GM23338 (cell line): ENCODE measurements around the gene SERPINB10. TPM values are rescaled to one million over a fixed set of nuclear protein-coding genes. Genes with fewer than 3 reads are reported as not detected.
"Not testable (repeated sequence)": the region's sequence is repeated elsewhere in the genome, so short reads cannot be mapped to it uniquely, and the experiment has no call there.

Source experiments
- ATAC-seq: fragments of 200-7000 bp; cut with Tn5 transposase; 3 replicates; pipeline ENCODE4 v1.9.1; 2020
- DNase-seq: peaks from one replicate; pipeline ENCODE4 v3.0.0-alpha.2; 2015; ENCODE audit warnings: low spot score
- H2AFZ ChIP-seq: fragments of 200-600 bp; sonication (generic); 2 replicates; pipeline ENCODE4 v1.8.0; 2016; ENCODE audit warnings: antibody characterized with exemption, mild to moderate bottlenecking, moderate library complexity
- H3F3A ChIP-seq: fragments of 200-600 bp; sonication (generic); replicated peaks from 2 replicates; pipeline ENCODE4 v1.8.0; 2017; ENCODE audit warnings: antibody characterized with exemption, mixed run types, low read depth
- H3K27ac ChIP-seq: fragments of 200-600 bp; sonication (generic); 2 replicates; pipeline ENCODE4 v1.6.1; 2016; ENCODE audit warnings: low read depth
- H3K27me3 ChIP-seq: fragments of 200-600 bp; sonication (generic); 2 replicates; pipeline ENCODE4 v1.8.0; 2016; ENCODE audit warnings: mild to moderate bottlenecking, mixed run types, moderate library complexity; ENCODE audit not compliant: insufficient read depth
- H3K36me3 ChIP-seq: fragments of 200-600 bp; sonication (generic); 2 replicates; pipeline ENCODE4 v1.8.0; 2016; ENCODE audit warnings: mild to moderate bottlenecking; ENCODE audit not compliant: insufficient read depth
- H3K4me1 ChIP-seq: fragments of 200-600 bp; sonication (generic); 2 replicates; pipeline ENCODE4 v1.8.0; 2016; ENCODE audit warnings: mild to moderate bottlenecking, moderate library complexity; ENCODE audit not compliant: insufficient read depth
- H3K4me2 ChIP-seq: fragments of 200-600 bp; sonication (generic); 2 replicates; pipeline ENCODE4 v1.7.1; 2017; ENCODE audit warnings: mixed run types
- H3K4me3 ChIP-seq: fragments of 200-600 bp; sonication (generic); 2 replicates; pipeline ENCODE4 v1.6.1; 2016; ENCODE audit warnings: mixed run types
- H3K79me2 ChIP-seq: fragments of 200-600 bp; sonication (generic); replicated peaks from 2 replicates; pipeline ENCODE4 v1.8.0; 2017; ENCODE audit warnings: mild to moderate bottlenecking; ENCODE audit not compliant: insufficient read depth
- H3K9me2 ChIP-seq: fragments of 200-600 bp; sonication (generic); 2 replicates; pipeline ENCODE4 v1.8.0; 2017; ENCODE audit not compliant: insufficient read depth
- H4K20me1 ChIP-seq: fragments of 200-600 bp; sonication (generic); replicated peaks from 2 replicates; pipeline ENCODE4 v1.8.0; 2017; ENCODE audit warnings: mild to moderate bottlenecking; ENCODE audit not compliant: insufficient read depth
- H3K27ac Mint-ChIP-seq: 2 replicates; pipeline ENCODE4 v1.8.0; 2020; ENCODE audit warnings: inconsistent platforms, mild to moderate bottlenecking, moderate library complexity, mixed read lengths
- H3K27me3 Mint-ChIP-seq: 3 replicates; pipeline ENCODE4 v1.8.0; 2022; ENCODE audit warnings: low read depth, mild to moderate bottlenecking, moderate library complexity, mixed read lengths, inconsistent platforms; ENCODE audit not compliant: insufficient read depth, poor library complexity
- H3K36me3 Mint-ChIP-seq: 3 replicates; pipeline ENCODE4 v1.8.0; 2021; ENCODE audit warnings: low read depth, mild to moderate bottlenecking, inconsistent platforms, moderate library complexity, mixed read lengths
- H3K4me1 Mint-ChIP-seq: 3 replicates; pipeline ENCODE4 v1.8.0; 2020; ENCODE audit warnings: mild to moderate bottlenecking, inconsistent platforms, mixed read lengths
- H3K4me3 Mint-ChIP-seq: 3 replicates; pipeline ENCODE4 v1.8.0; 2021; ENCODE audit warnings: moderate library complexity, mild to moderate bottlenecking, inconsistent platforms, mixed read lengths
- H3K9me3 Mint-ChIP-seq: 3 replicates; pipeline ENCODE4 v1.8.0; 2020; ENCODE audit warnings: moderate library complexity, mild to moderate bottlenecking, inconsistent platforms, mixed read lengths
- CREB1 ChIP-seq: fragments of 250-450 bp; sonication (Bioruptor Pico); IDR thresholded peaks from 2 replicates; pipeline ENCODE4 v1.5.0; 2020; ENCODE audit warnings: low read depth, mild to moderate bottlenecking, moderate library complexity
- EZH2 ChIP-seq: fragments of 200-600 bp; sonication (generic); IDR thresholded peaks from one replicate; pipeline ENCODE4 v1.8.0; 2017; ENCODE audit warnings: antibody characterized with exemption, mild to moderate bottlenecking, low read depth; ENCODE audit not compliant: unreplicated experiment
- JUNB ChIP-seq: IDR thresholded peaks from one replicate; pipeline ENCODE4 v1.6.1; 2016; ENCODE audit warnings: antibody characterized with exemption; ENCODE audit not compliant: unreplicated experiment
- NANOG ChIP-seq: IDR thresholded peaks from 2 replicates; pipeline ENCODE4 v1.6.1; 2016; ENCODE audit warnings: antibody characterized with exemption, borderline replicate concordance
- POLR2AphosphoS5 ChIP-seq: IDR thresholded peaks from 2 replicates; pipeline ENCODE4 v1.6.1; 2016; ENCODE audit warnings: antibody characterized with exemption, low read depth
- STAT1 ChIP-seq: IDR thresholded peaks from one replicate; pipeline ENCODE4 v1.6.1; 2016; ENCODE audit warnings: antibody characterized with exemption; ENCODE audit not compliant: unreplicated experiment
- ZNF114 ChIP-seq: fragments of 250-450 bp; sonication (Bioruptor Pico); IDR thresholded peaks from 2 replicates; pipeline ENCODE4 v1.5.0; 2020; ENCODE audit warnings: mild to moderate bottlenecking, moderate library complexity
- ZNF331 ChIP-seq: fragments of 250-450 bp; sonication (Bioruptor Pico); IDR thresholded peaks from 2 replicates; pipeline ENCODE4 v1.5.0; 2020; ENCODE audit warnings: low read depth, mild to moderate bottlenecking, moderate library complexity
- polyA plus RNA-seq: library from polyadenylated mRNA; unstranded; fragments of >200 nt; fragmentation: Nextera tagmentation; extraction: Ambion mirVana; gene quantifications from 2 replicates; pipeline ENCODE4 v1.2.1, GENCODE V29; 2016
- total RNA-seq: library from RNA; depleted of rRNA; stranded (reverse); fragments of >200 nt; shearing (Covaris generic); gene quantifications from 2 replicates; pipeline ENCODE4 v1.2.3, GENCODE V29; 2014
- TF ChIP-seq, protein P1 (sequence below): IDR thresholded peaks from one replicate; pipeline ENCODE4 v1.6.1; 2018; ENCODE audit warnings: antibody characterized with exemption; ENCODE audit not compliant: unreplicated experiment

SERPINB10 gene
- total and polyA plus RNA-seq, 2 experiments from 2014 or later: not detected

DNA sequence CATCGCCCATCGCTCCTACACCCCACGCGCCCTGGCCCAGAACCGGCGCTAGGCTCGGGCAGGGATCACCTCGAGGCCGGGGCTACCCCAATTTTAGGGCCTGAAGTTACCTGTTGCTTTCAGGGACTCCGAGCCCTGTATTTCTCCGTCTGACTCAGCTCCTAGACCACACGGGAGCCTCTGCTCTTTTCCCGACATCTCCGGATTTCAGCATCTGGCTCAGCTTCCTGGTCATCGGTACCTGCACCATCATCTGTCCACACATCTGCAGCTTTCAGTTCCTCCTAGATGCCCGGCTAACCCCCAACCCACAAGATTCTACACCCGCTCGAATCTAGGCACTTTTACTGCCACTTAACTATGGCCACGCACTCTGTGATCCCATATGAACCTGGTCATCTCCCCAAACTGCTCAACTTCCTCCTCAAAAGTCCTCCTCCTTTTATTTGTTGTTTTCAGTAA lies 29.2 kb downstream of the SERPINB10 start (continued):
- TF ChIP-seq EZH2: no peak
- no peak for TF ChIP-seq ZNF114 (CRISPR knock-in tag)
- no peak for TF ChIP-seq NANOG
- no peak for TF ChIP-seq ZNF331 (CRISPR knock-in tag)
- no peak for TF ChIP-seq POLR2AphosphoS5
- no peak for TF ChIP-seq JUNB
- TF ChIP-seq STAT1: no peak
- TF ChIP-seq CREB1 (CRISPR knock-in tag): no peak
- TF ChIP-seq, protein P1, sequence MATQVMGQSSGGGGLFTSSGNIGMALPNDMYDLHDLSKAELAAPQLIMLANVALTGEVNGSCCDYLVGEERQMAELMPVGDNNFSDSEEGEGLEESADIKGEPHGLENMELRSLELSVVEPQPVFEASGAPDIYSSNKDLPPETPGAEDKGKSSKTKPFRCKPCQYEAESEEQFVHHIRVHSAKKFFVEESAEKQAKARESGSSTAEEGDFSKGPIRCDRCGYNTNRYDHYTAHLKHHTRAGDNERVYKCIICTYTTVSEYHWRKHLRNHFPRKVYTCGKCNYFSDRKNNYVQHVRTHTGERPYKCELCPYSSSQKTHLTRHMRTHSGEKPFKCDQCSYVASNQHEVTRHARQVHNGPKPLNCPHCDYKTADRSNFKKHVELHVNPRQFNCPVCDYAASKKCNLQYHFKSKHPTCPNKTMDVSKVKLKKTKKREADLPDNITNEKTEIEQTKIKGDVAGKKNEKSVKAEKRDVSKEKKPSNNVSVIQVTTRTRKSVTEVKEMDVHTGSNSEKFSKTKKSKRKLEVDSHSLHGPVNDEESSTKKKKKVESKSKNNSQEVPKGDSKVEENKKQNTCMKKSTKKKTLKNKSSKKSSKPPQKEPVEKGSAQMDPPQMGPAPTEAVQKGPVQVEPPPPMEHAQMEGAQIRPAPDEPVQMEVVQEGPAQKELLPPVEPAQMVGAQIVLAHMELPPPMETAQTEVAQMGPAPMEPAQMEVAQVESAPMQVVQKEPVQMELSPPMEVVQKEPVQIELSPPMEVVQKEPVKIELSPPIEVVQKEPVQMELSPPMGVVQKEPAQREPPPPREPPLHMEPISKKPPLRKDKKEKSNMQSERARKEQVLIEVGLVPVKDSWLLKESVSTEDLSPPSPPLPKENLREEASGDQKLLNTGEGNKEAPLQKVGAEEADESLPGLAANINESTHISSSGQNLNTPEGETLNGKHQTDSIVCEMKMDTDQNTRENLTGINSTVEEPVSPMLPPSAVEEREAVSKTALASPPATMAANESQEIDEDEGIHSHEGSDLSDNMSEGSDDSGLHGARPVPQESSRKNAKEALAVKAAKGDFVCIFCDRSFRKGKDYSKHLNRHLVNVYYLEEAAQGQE: no peak

DNA sequence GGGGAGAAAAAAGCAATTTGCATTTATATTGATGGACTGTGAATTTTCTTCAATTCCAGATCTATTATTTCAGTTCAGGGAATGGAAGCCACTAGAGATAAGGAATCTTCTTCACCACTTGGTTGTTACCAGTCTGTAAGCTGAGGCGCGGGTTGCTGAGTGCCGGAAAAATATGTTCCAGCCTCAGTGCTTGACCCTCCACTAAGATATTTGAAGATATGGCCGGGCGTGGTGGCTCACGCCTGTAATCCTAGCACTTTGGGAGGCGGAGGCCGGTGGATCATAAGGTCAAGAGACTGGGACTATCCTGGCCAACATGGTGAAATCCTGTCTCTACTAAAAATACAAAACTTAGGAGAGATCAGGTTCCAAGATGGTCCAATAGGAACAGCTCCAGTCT lies 32.2 kb downstream of the SERPINB10 start:
- H4K20me1 ChIP-seq: no peaks in the 10 kb centered on the region
- no peaks in the 10 kb centered on the region for H3K79me2 ChIP-seq
- H3K4me2 ChIP-seq: peak overlapping the region; percentile 60
- Mint-ChIP-seq H3K9me3 (no peaks in the 10 kb centered on the region), H3K27ac (no peak overlapping the region), H3K36me3 (no peaks in the 10 kb centered on the region), H3K4me3 (no peak overlapping the region), H3K4me1 (no peaks in the 10 kb centered on the region), H3K27me3 (no peaks in the 10 kb centered on the region)
- H3K27ac ChIP-seq: no peak overlapping the region
- TF ChIP-seq ZNF114 (CRISPR knock-in tag) (no peak), POLR2AphosphoS5 (no peak)
- H3K36me3 ChIP-seq: no peaks in the 10 kb centered on the region
- peaks cover 41% of the 10 kb centered on the region for H3K27me3 ChIP-seq
- no peak for ATAC-seq
- H2AFZ ChIP-seq: peak overlapping the region; percentile 89
- no peaks in the 10 kb centered on the region for H3F3A ChIP-seq
- DNase-seq: no peak
- peak overlapping the region; percentile 46 for H3K4me3 ChIP-seq
- no peaks in the 10 kb centered on the region for H3K9me2 ChIP-seq
- no peaks in the 10 kb centered on the region; the same call in 1 of the 2 replicates for H3K4me1 ChIP-seq

DNA sequence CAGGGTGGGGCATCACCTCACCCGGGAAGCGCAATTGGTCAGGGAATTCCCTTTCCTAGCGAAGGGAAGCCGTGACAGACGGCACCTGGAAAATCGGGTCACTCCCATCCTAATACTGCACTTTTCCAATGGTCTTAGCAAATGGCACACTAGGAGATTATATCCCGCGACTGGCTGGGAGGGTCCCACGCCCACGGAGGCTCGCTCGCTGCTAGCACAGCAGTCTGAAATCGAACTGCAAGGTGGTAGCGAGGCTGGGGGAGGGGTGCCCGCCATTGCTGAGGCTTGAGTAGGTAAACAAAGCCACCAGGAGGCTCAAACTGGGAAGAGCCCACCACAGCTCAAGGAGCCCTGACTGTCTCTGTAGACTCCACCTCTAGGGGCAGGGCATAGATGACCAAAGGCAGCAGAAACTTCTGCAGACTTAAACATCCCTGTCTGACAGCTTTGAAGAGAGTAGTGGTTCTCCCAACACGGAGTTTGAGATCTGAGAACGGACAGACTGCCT lies 32.8 kb downstream of the SERPINB10 start:
- not testable (repeated sequence) for H3F3A ChIP-seq, ATAC-seq, H3K27ac Mint-ChIP-seq, H3K36me3 ChIP-seq, H4K20me1 ChIP-seq, H3K4me1 Mint-ChIP-seq, H3K27ac ChIP-seq, H3K4me1 ChIP-seq, H3K27me3 Mint-ChIP-seq, H3K9me2 ChIP-seq, H3K9me3 Mint-ChIP-seq, H3K36me3 Mint-ChIP-seq, H3K4me3 Mint-ChIP-seq, H3K79me2 ChIP-seq
- peak overlapping the region; percentile 46 for H3K4me3 ChIP-seq
- H3K27me3 ChIP-seq: peaks cover 37% of the 10 kb centered on the region
- peak overlapping the region; percentile 60 for H3K4me2 ChIP-seq
- peak overlapping the region; percentile 89 for H2AFZ ChIP-seq
- peak; percentile 55 for DNase-seq
